Gastrocnemius medialis (tissue), 4 donors: Measurements from ENCODE around the gene ZNF710. TPM values are rescaled to one million over a fixed set of nuclear protein-coding genes. Genes with fewer than 3 reads are reported as not detected.

Experiments
- ATAC-seq, 2 donors: fragments of 150-250 bp; one replicate each; pipeline ENCODE4 v1.9.1; 2016
- DNase-seq, 2 donors: peaks; one replicate each; pipeline ENCODE4 v3.0.0-alpha.2; 2019
- H3K27ac ChIP-seq, 4 donors: fragments of 200-600 bp; sonication (generic); 1 replicate in 1 of 4; 2 replicates in 3 of 4; pipeline ENCODE4 v1.5.1; 2016 to 2018; ENCODE audit warnings: mild to moderate bottlenecking in 2 of 4, moderate library complexity in 1 of 4
- H3K27me3 ChIP-seq, 3 donors: fragments of 200-600 bp; sonication (generic) in 2 of 3; 1 replicate in 1 of 3; 2 replicates in 2 of 3; pipeline versions ENCODE4 v1.5.1 to v1.6.0; 2016 to 2019; ENCODE audit warnings: mild to moderate bottlenecking in 1 of 3, moderate library complexity in 1 of 3
- H3K36me3 ChIP-seq, 2 donors: fragments of 200-600 bp; sonication (generic) in 1 of 2; one replicate each; pipeline ENCODE4 v1.5.1; 2017 to 2018
- H3K4me1 ChIP-seq, 2 donors: fragments of 200-600 bp; sonication (generic) in 1 of 2; one replicate each; pipeline ENCODE4 v1.5.1; 2016 to 2017; ENCODE audit warnings: mild to moderate bottlenecking in 2 of 2
- H3K4me3 ChIP-seq, 4 donors: fragments of 200-600 bp; sonication (generic) in 3 of 4; 1 replicate in 1 of 4; 2 replicates in 3 of 4; pipeline ENCODE4 v1.5.1; 2016 to 2019; ENCODE audit warnings: mild to moderate bottlenecking in 2 of 4
- H3K9me3 ChIP-seq, 3 donors: fragments of 200-600 bp; sonication (generic) in 2 of 3; 1 replicate in 1 of 3; 2 replicates in 2 of 3; pipeline ENCODE4 v1.5.1; 2016 to 2019
- POLR2A ChIP-seq, 2 donors: fragments of 450-650 bp; IDR thresholded peaks; one replicate each; pipeline ENCODE4 v1.6.1; 2017; ENCODE audit warnings: antibody characterized with exemption in 2 of 2, mild to moderate bottlenecking in 2 of 2, moderate library complexity in 2 of 2
- in situ Hi-C, 4 donors: fragments of 200-750 bp; cut with MboI; loops; one replicate each; pipeline versions ENCODE4 v1.15.0 to v1.8.0; 2017; ENCODE audit warnings: low sequenced_read_pairs in 4 of 4
- intact Hi-C: fragments of 100-400 bp; cut with DNase I; formaldehyde crosslinking; loops from one replicate; pipeline ENCODE4 v1.15.1; 2023; ENCODE audit warnings: low total_unique reads
- total RNA-seq, 4 donors: library from RNA; depleted of rRNA; stranded (reverse); fragments of >200 nt; gene quantifications; one replicate each; pipeline versions ENCODE4 v1.1.0 to v1.2.3, GENCODE V29; 2016
- TF ChIP-seq, protein P1 (sequence below), 5 experiments: fragments of 450-650 bp in 3 of 5; fragments of 200-600 bp in 2 of 5; sonication (generic) in 2 of 5; IDR thresholded peaks in 4 of 5; conservative IDR thresholded peaks in 1 of 5; 1 replicate in 4 of 5; 2 replicates in 1 of 5; pipeline ENCODE4 v1.5.1; 2016 to 2019; ENCODE audit warnings: antibody characterized with exemption in 5 of 5, mild to moderate bottlenecking in 3 of 5, moderate library complexity in 3 of 5

Gene ZNF710
- total RNA-seq, 4 donors from 2014 or later, result 2.6 to 5.4 (median 3.2) TPM

DNA sequence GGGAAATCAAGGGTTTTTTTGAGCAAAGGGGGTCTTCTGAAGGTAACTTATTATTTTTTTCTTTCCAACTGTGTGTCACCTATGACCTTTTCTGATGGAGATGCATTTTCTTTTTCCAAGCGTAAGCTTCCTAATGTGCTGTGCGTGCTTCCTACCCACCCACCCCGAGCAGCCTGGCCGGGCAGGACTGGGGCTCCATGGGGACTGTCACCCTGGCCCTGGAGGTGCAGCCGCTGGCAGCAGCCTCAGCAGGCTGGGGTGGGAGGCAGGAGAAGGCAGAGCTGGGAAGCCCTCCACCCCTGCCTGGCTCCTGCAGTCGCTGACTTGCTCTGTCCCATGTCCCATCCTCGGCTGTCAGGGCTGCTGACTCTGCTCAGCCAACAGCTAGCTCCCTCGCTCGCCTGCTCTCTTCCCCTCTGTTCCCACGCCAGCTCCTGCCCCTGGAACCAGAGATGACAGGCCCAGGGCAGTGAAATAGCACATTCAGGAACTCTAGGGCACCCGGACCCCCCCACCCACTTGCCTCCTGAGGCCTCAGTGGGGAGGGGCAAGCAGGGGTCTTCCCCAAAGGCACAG lies 79.8 kb downstream of the ZNF710 start:
- DNase-seq (no peak), ATAC-seq (no peak)
- intact Hi-C loops (no loop called here), in situ Hi-C loops (loop anchor here in 3 of 4 donors (25.0 kb wide), 1 partner anchor 319 kb away; the partner anchor contains the start of gene MESP1 (in 3 of the 3))
- Histone ChIP-seq H3K27me3 (no peaks in the 10 kb centered on the region), H3K9me3 (no peaks in the 10 kb centered on the region), H3K27ac (peak overlapping the region in 2 of 4 donors; percentile 13 to 18), H3K36me3 (peaks cover 0 to 49% of the 10 kb centered on the region in 2 donors), H3K4me1 (peaks cover 6 to 11% of the 10 kb centered on the region in 2 donors), H3K4me3 (no peak overlapping the region)
- TF ChIP-seq POLR2A (IDR thresholded peaks at IDR 0.05), result no peak

GRCh38 chr15:90082140-90082715 lies 81.1 kb downstream of the ZNF710 start:
- intact Hi-C loops, result no loop called here

GRCh38 chr15:90083419-90083818 lies 82.3 kb downstream of the ZNF710 start:
- H3K27me3 ChIP-seq, result no peaks in the 10 kb centered on the region
- no peak for ATAC-seq
- H3K9me3 ChIP-seq, result no peaks in the 10 kb centered on the region
- H3K4me3 ChIP-seq, result no peak overlapping the region
- H3K27ac ChIP-seq, result peak overlapping the region in 3 of 4 donors; percentile 10 to 56 (median 20)
- in situ Hi-C loops (loop anchor here in 3 of 4 donors (25.0 kb wide), 1 partner anchor 321 kb away; the partner anchor contains the start of gene MESP1 (in 3 of the 3)), intact Hi-C loops (no loop called here)
- DNase-seq, result no peak
- TF ChIP-seq, protein P1, sequence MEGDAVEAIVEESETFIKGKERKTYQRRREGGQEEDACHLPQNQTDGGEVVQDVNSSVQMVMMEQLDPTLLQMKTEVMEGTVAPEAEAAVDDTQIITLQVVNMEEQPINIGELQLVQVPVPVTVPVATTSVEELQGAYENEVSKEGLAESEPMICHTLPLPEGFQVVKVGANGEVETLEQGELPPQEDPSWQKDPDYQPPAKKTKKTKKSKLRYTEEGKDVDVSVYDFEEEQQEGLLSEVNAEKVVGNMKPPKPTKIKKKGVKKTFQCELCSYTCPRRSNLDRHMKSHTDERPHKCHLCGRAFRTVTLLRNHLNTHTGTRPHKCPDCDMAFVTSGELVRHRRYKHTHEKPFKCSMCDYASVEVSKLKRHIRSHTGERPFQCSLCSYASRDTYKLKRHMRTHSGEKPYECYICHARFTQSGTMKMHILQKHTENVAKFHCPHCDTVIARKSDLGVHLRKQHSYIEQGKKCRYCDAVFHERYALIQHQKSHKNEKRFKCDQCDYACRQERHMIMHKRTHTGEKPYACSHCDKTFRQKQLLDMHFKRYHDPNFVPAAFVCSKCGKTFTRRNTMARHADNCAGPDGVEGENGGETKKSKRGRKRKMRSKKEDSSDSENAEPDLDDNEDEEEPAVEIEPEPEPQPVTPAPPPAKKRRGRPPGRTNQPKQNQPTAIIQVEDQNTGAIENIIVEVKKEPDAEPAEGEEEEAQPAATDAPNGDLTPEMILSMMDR (IDR thresholded peaks at IDR 0.05 in 4 of 5, conservative IDR thresholded peaks at IDR 0.05 in 1 of 5), result no peak
- no peak for TF ChIP-seq POLR2A (IDR thresholded peaks at IDR 0.05)
- H3K4me1 ChIP-seq, result no peaks in the 10 kb centered on the region
- peaks cover 0 to 67% of the 10 kb centered on the region in 2 donors for H3K36me3 ChIP-seq

More at GRCh38 chr15:90082140-90082715, 81.1 kb downstream of the ZNF710 start:
- H3K4me1 ChIP-seq, result no peaks in the 10 kb centered on the region
- DNase-seq (no peak), ATAC-seq (no peak)
- peaks cover 0 to 57% of the 10 kb centered on the region in 2 donors for H3K36me3 ChIP-seq
- H3K27ac ChIP-seq, result peak overlapping the region in 3 of 4 donors; percentile 13 to 26 (median 24)
- in situ Hi-C loops, result loop anchor here in 3 of 4 donors (25.0 kb wide), 1 partner anchor 320 kb away; the partner anchor contains the start of gene MESP1 (in 3 of the 3)
- no peak overlapping the region for H3K4me3 ChIP-seq
- TF ChIP-seq, protein P1 (IDR thresholded peaks at IDR 0.05 in 4 of 5, conservative IDR thresholded peaks at IDR 0.05 in 1 of 5), result no peak
- TF ChIP-seq POLR2A (IDR thresholded peaks at IDR 0.05), result no peak
- H3K9me3 ChIP-seq, result no peaks in the 10 kb centered on the region
- H3K27me3 ChIP-seq, result no peaks in the 10 kb centered on the region

GRCh38 chr15:90083954-90084607 lies 83.0 kb downstream of the ZNF710 start:
- no peak for ATAC-seq
- H3K36me3 ChIP-seq, result peaks cover 0 to 71% of the 10 kb centered on the region in 2 donors
- intact Hi-C loops, result no loop called here

More at GRCh38 chr15:90083954-90084607, 83.0 kb downstream of the ZNF710 start:
- Histone ChIP-seq H3K27ac (peak overlapping the region; percentile 20 to 56 (median 48)), H3K4me1 (no peaks in the 10 kb centered on the region), H3K27me3 (no peaks in the 10 kb centered on the region), H3K9me3 (no peaks in the 10 kb centered on the region), H3K4me3 (no peak overlapping the region)
- in situ Hi-C loops, result loop anchor here in 3 of 4 donors (25.0 kb wide), 1 partner anchor 322 kb away; the partner anchor contains the start of gene MESP1 (in 3 of the 3)
- DNase-seq, result no peak
- TF ChIP-seq, protein P1 (IDR thresholded peaks at IDR 0.05 in 4 of 5, conservative IDR thresholded peaks at IDR 0.05 in 1 of 5), result no peak
- no peak for TF ChIP-seq POLR2A (IDR thresholded peaks at IDR 0.05)
